ENCODE data around the gene FTSJ3.

- TF ChIP-seq CTCF (IDR thresholded peaks at IDR 0.05; ENCODE audit: insufficient read depth, low read length, poor library complexity, severe bottlenecking) (no peak), EZH2phosphoT487 (conservative IDR thresholded peaks at IDR 0.05; ENCODE audit: low read length) (no peak)
Measured at GRCh38 chr17:63837480-63837879, 10.0 kb upstream of the FTSJ3 start.
